Mesendoderm (in vitro differentiated cells): ENCODE measurements around the gene JPH3.

Experiments used
- DNase-seq: peaks from one replicate; pipeline ENCODE4 v3.0.0; 2013
- H2AK5ac ChIP-seq: 2 replicates; pipeline ENCODE4 v1.6.1; 2013; ENCODE audit warnings: low read length, inconsistent platforms
- H2BK120ac ChIP-seq: 2 replicates; pipeline ENCODE4 v1.6.1; 2013; ENCODE audit warnings: low read depth, mild to moderate bottlenecking, low read length, moderate library complexity, mixed read lengths
- H2BK15ac ChIP-seq: replicated peaks from 2 replicates; pipeline ENCODE4 v1.6.1; 2013; ENCODE audit warnings: low read depth, mild to moderate bottlenecking, moderate library complexity
- H2BK5ac ChIP-seq: 2 replicates; pipeline ENCODE4 v1.6.1; 2013; ENCODE audit warnings: low read length, inconsistent platforms
- H3K18ac ChIP-seq: 2 replicates; pipeline ENCODE4 v1.6.1; 2013; ENCODE audit warnings: mild to moderate bottlenecking, low read length, mixed read lengths
- H3K23ac ChIP-seq: one replicate; pipeline ENCODE4 v1.6.1; 2013; ENCODE audit warnings: low read length
- H3K27ac ChIP-seq: 2 replicates; pipeline ENCODE4 v1.5.1; 2013; ENCODE audit warnings: low read depth, mild to moderate bottlenecking, inconsistent platforms, low read length, moderate library complexity
- H3K27me3 ChIP-seq: 2 replicates; pipeline ENCODE4 v1.6.1; 2013; ENCODE audit warnings: low read length, control low read depth, mild to moderate bottlenecking, inconsistent platforms; ENCODE audit not compliant: insufficient read depth, poor library complexity
- H3K36me3 ChIP-seq: 2 replicates; pipeline ENCODE4 v1.6.1; 2013; ENCODE audit warnings: low read length, inconsistent platforms; ENCODE audit not compliant: control insufficient read depth, insufficient read depth
- H3K4ac ChIP-seq: one replicate; pipeline ENCODE4 v1.6.1; 2013; ENCODE audit warnings: low read depth, mild to moderate bottlenecking, low read length, moderate library complexity
- H3K4me1 ChIP-seq: 2 replicates; pipeline ENCODE4 v1.6.1; 2013; ENCODE audit warnings: low read depth, low read length, inconsistent platforms; ENCODE audit not compliant: control insufficient read depth
- H3K4me2 ChIP-seq: 2 replicates; pipeline ENCODE4 v1.6.1; 2013; ENCODE audit warnings: low read length
- H3K4me3 ChIP-seq: 2 replicates; pipeline ENCODE4 v1.5.1; 2013; ENCODE audit warnings: mild to moderate bottlenecking, low read length
- H3K56ac ChIP-seq: one replicate; pipeline ENCODE4 v1.6.1; 2013; ENCODE audit warnings: low read length
- H3K79me1 ChIP-seq: 2 replicates; pipeline ENCODE4 v1.6.1; 2013; ENCODE audit warnings: low read length, inconsistent platforms
- H3K79me2 ChIP-seq: 2 replicates; pipeline ENCODE4 v1.6.1; 2013; ENCODE audit warnings: mild to moderate bottlenecking, low read length; ENCODE audit not compliant: control insufficient read depth, insufficient read depth
- H3K9ac ChIP-seq: 2 replicates; pipeline ENCODE4 v1.6.1; 2013; ENCODE audit warnings: low read length, inconsistent platforms
- H4K5ac ChIP-seq: one replicate; pipeline ENCODE4 v1.6.1; 2013; ENCODE audit warnings: low read length
- H4K8ac ChIP-seq: one replicate; pipeline ENCODE4 v1.6.1; 2013; ENCODE audit warnings: low read depth, mild to moderate bottlenecking, control low read depth, low read length, moderate library complexity
- WGBS: extraction: QIAGEN DNeasy Blood & Tissue Kit; methylation state at CpG from one replicate; pipeline ENCODE4 v1.1.7; 2013; ENCODE audit warnings: low lambda C conversion rate, missing lambda C conversion rate; ENCODE audit not compliant: insufficient coverage; ENCODE audit errors: extremely low coverage; 5-methylcytosine and 5-hydroxymethylcytosine counted together

Gene JPH3

GRCh38 chr16:87586201-87586782 is 16.0 kb upstream of the JPH3 start:
- Histone ChIP-seq H2AK5ac (no peak overlapping the region), H3K23ac (no peak overlapping the region), H3K4ac (no peak overlapping the region), H3K4me1 (no peaks in the 10 kb centered on the region), H2BK5ac (no peak overlapping the region), H3K27ac (no peak overlapping the region), H3K4me2 (no peak overlapping the region), H3K79me1 (no peaks in the 10 kb centered on the region), H3K18ac (no peak overlapping the region), H4K8ac (no peak overlapping the region), H3K79me2 (no peaks in the 10 kb centered on the region), H3K27me3 (no peaks in the 10 kb centered on the region), H3K4me3 (no peak overlapping the region), H2BK15ac (no peak overlapping the region), H2BK120ac (no peak overlapping the region), H3K56ac (peak overlapping the region; percentile 15), H3K9ac (no peak overlapping the region), H3K36me3 (no peaks in the 10 kb centered on the region), H4K5ac (no peak overlapping the region)
- no CpG with 5 or more reads among the region's 22 CpGs for WGBS
- DNase-seq: no peak

GRCh38 chr16:87587636-87588035 is 14.7 kb upstream of the JPH3 start:
- Histone ChIP-seq H3K27me3 (no peaks in the 10 kb centered on the region), H3K27ac (no peak overlapping the region), H3K56ac (no peak overlapping the region), H2BK15ac (no peak overlapping the region), H4K8ac (no peak overlapping the region), H3K79me2 (no peaks in the 10 kb centered on the region), H3K79me1 (no peaks in the 10 kb centered on the region), H3K18ac (no peak overlapping the region), H3K4ac (no peak overlapping the region), H3K9ac (no peak overlapping the region), H3K4me2 (no peak overlapping the region), H4K5ac (no peak overlapping the region), H3K4me3 (no peak overlapping the region), H3K36me3 (no peaks in the 10 kb centered on the region), H2BK5ac (no peak overlapping the region), H3K23ac (no peak overlapping the region), H2BK120ac (no peak overlapping the region), H3K4me1 (no peaks in the 10 kb centered on the region), H2AK5ac (no peak overlapping the region)
- DNase-seq: no peak
- WGBS: no CpG with 5 or more reads among the region's 9 CpGs

GRCh38 chr16:87592018-87592712 is 10.1 kb upstream of the JPH3 start:
- Histone ChIP-seq H3K36me3 (no peaks in the 10 kb centered on the region), H2BK120ac (no peak overlapping the region), H2BK15ac (no peak overlapping the region), H3K4me1 (no peaks in the 10 kb centered on the region), H3K9ac (no peak overlapping the region), H3K4me3 (no peak overlapping the region), H3K79me2 (no peaks in the 10 kb centered on the region), H4K8ac (no peak overlapping the region), H3K4me2 (no peak overlapping the region), H3K18ac (no peak overlapping the region), H3K56ac (no peak overlapping the region), H3K27me3 (no peaks in the 10 kb centered on the region), H3K27ac (no peak overlapping the region), H2BK5ac (no peak overlapping the region), H3K79me1 (no peaks in the 10 kb centered on the region), H3K23ac (no peak overlapping the region), H4K5ac (no peak overlapping the region), H2AK5ac (no peak overlapping the region), H3K4ac (no peak overlapping the region)
- no peak for DNase-seq
- WGBS: no CpG with 5 or more reads among the region's 21 CpGs

- H3K27ac ChIP-seq: no peak overlapping the region
- no peak overlapping the region for H2AK5ac ChIP-seq
- H3K79me1 ChIP-seq: no peaks in the 10 kb centered on the region
- H3K4me3 ChIP-seq: no peak overlapping the region
- H3K4me2 ChIP-seq: no peak overlapping the region
- H3K4ac ChIP-seq: no peak overlapping the region
- no peak overlapping the region for H3K18ac ChIP-seq
- no peaks in the 10 kb centered on the region for H3K4me1 ChIP-seq
- H2BK15ac ChIP-seq: no peak overlapping the region
- H2BK120ac ChIP-seq: no peak overlapping the region
- no peaks in the 10 kb centered on the region for H3K36me3 ChIP-seq
- H3K79me2 ChIP-seq: no peaks in the 10 kb centered on the region
- no peak overlapping the region for H4K5ac ChIP-seq
- no peaks in the 10 kb centered on the region for H3K27me3 ChIP-seq
- DNase-seq: no peak
- no peak overlapping the region for H3K9ac ChIP-seq
- no CpG with 5 or more reads among the region's 10 CpGs for WGBS
- H3K23ac ChIP-seq: no peak overlapping the region
- no peak overlapping the region for H4K8ac ChIP-seq
- no peak overlapping the region for H2BK5ac ChIP-seq
- H3K56ac ChIP-seq: no peak overlapping the region
Measured at GRCh38 chr16:87593710-87594258, 8.5 kb upstream of the JPH3 start.

DNA sequence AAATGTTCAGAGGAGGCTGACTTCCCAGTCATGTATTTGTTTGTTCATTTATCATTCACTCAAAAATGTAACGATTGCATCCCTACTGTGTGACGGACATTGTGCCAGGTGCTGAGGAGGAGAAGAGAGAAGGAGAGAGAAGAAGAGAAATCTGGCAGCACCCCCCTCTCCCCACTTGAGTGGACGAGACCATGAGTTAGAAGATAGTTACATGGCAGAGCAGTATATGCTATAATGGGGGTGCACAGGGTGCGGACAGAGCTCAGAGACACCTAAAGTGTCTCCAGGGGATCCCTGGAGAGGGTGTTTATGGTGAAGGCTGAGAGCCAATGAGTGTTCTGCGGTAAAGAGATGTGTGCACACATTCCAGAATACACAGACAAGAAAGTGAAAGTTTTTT is 6.6 kb upstream of the JPH3 start:
- H3K4me2 ChIP-seq: no peak overlapping the region
- H3K27ac ChIP-seq: no peak overlapping the region
- H3K4me1 ChIP-seq: no peaks in the 10 kb centered on the region
- no peak overlapping the region for H2BK120ac ChIP-seq
- H3K56ac ChIP-seq: no peak overlapping the region
- WGBS: no CpG with 5 or more reads among the region's 5 CpGs
- no peak overlapping the region for H4K5ac ChIP-seq
- H2BK5ac ChIP-seq: no peak overlapping the region
- H3K23ac ChIP-seq: no peak overlapping the region
- no peaks in the 10 kb centered on the region for H3K79me1 ChIP-seq
- DNase-seq: no peak
- H3K4me3 ChIP-seq: no peak overlapping the region
- no peak overlapping the region for H2BK15ac ChIP-seq
- H2AK5ac ChIP-seq: no peak overlapping the region
- no peaks in the 10 kb centered on the region for H3K79me2 ChIP-seq
- H3K27me3 ChIP-seq: no peaks in the 10 kb centered on the region
- no peak overlapping the region for H3K9ac ChIP-seq
- no peak overlapping the region for H4K8ac ChIP-seq
- no peaks in the 10 kb centered on the region for H3K36me3 ChIP-seq
- no peak overlapping the region for H3K18ac ChIP-seq
- no peak overlapping the region for H3K4ac ChIP-seq
